ENCODE results near the gene ERFL. TPM values are rescaled to one million over a fixed set of nuclear protein-coding genes. Genes with fewer than 3 reads are reported as not detected.

The ERFL gene
- total and polyA plus RNA-seq, 2 of the 4 experiments (the other 2 are of a cell fraction), result not detected

GRCh38 chr19:41906271-41906670 is 22.0 kb downstream of the ERFL start:
- H2AFZ ChIP-seq (replicated peaks; ENCODE audit: low read length, poor library complexity), result no peak overlapping the region
- H4K20me1 ChIP-seq (ENCODE audit: insufficient read depth, low read length), result peaks cover 17% of the 10 kb centered on the region
- dilution Hi-C loops (cut with HindIII; ENCODE audit: low sequenced_read_pairs, unreplicated experiment), result no loop called here
- intact Hi-C loops (cut with micrococcal nuclease), result no loop called here
- H3K4me3 ChIP-seq (ENCODE audit: insufficient read depth, low read depth, low read length), result no peak overlapping the region
- DNase-seq (no peak), ATAC-seq (ENCODE audit: low read depth) (no peak)
- H3K56ac ChIP-seq (ENCODE audit: extremely low read depth, insufficient read depth, low read length), result no peak overlapping the region
- in situ Hi-C loops (cut with MboI; ENCODE audit: low sequenced_read_pairs), result no loop called here
- H2BK120ac ChIP-seq (ENCODE audit: low read depth, low read length), result no peak overlapping the region
- H4K91ac ChIP-seq (ENCODE audit: insufficient read depth, low read depth, low read length), result no peak overlapping the region
- ChIA-PET POLR2A (ENCODE audit: unreplicated experiment) (no interaction called here), CTCF (no interaction called here)
- WGBS, 2 experiments (ENCODE audit: extremely low coverage in 2 of 2, insufficient read length in 1 of 2), result 83% methylated on average over 1 of the region's 9 CpGs; no CpG with 5 or more reads in 1 of the 2 experiments
- H3K4ac ChIP-seq (ENCODE audit: low read depth, low read length), result no peak overlapping the region
- H3K27me3 ChIP-seq (ENCODE audit: control insufficient read depth, insufficient read depth, low read length), result peaks cover 9% of the 10 kb centered on the region; the same call in 1 of the 2 replicates
- H3K18ac ChIP-seq (ENCODE audit: low read depth, low read length), result no peak overlapping the region
- no peak overlapping the region for H3K14ac ChIP-seq (replicated peaks; ENCODE audit: low read depth, low read length)
- TF ChIP-seq BHLHE40 (IDR thresholded peaks at IDR 0.05; ENCODE audit: low read depth, low read length), result no peak
- TF ChIP-seq USF2 (IDR thresholded peaks at IDR 0.05; ENCODE audit: low read depth, low read length), result no peak
- no peak for TF ChIP-seq MXI1 (IDR thresholded peaks at IDR 0.05; ENCODE audit: borderline replicate concordance, low read depth, low read length)
- TF ChIP-seq POLR2A (IDR thresholded peaks at IDR 0.05; ENCODE audit: low read depth, low read length), result no peak
- no peak for TF ChIP-seq RCOR1 (IDR thresholded peaks at IDR 0.05; ENCODE audit: insufficient replicate concordance, low read length)
- no peak for TF ChIP-seq RAD21 (IDR thresholded peaks at IDR 0.05; ENCODE audit: low read length)
- no peak for TF ChIP-seq RFX5 (IDR thresholded peaks at IDR 0.05; ENCODE audit: low read depth, low read length)
- no peak for TF ChIP-seq ELK1 (IDR thresholded peaks at IDR 0.05; ENCODE audit: borderline replicate concordance, low read depth, low read length)
- TF ChIP-seq SMC3 (IDR thresholded peaks at IDR 0.05; ENCODE audit: low read depth, low read length), result no peak
- TF ChIP-seq MAFK (IDR thresholded peaks at IDR 0.05; ENCODE audit: low read depth, low read length), result no peak
- no peak for TF ChIP-seq NFE2L2 (IDR thresholded peaks at IDR 0.05; ENCODE audit: low read depth, low read length)
- TF ChIP-seq CEBPB (IDR thresholded peaks at IDR 0.05; ENCODE audit: low read depth, low read length), result no peak
- TF ChIP-seq MAZ (IDR thresholded peaks at IDR 0.05; ENCODE audit: borderline replicate concordance, low read depth, low read length), result no peak
- TF ChIP-seq CHD1 (IDR thresholded peaks at IDR 0.05; ENCODE audit: low read depth, low read length), result no peak
- TF ChIP-seq CTCF (conservative IDR thresholded peaks at IDR 0.05; ENCODE audit: low read depth, low read length), result no peak
- no peak for TF ChIP-seq FOS (IDR thresholded peaks at IDR 0.05; ENCODE audit: low read depth, low read length)
- peaks cover 55% of the 10 kb centered on the region for H3K36me3 ChIP-seq (ENCODE audit: control insufficient read depth, insufficient read depth, low read length)
- no peak overlapping the region for H3K9ac ChIP-seq (ENCODE audit: low read depth, low read length)
- H3K23ac ChIP-seq (ENCODE audit: low read depth, low read length), result no peak overlapping the region
- no peak overlapping the region for H3K27ac ChIP-seq (ENCODE audit: insufficient read depth, low read length)
- H3K4me2 ChIP-seq (ENCODE audit: low read depth, low read length), result no peak overlapping the region
- no peak overlapping the region for H4K5ac ChIP-seq (ENCODE audit: low read depth, low read length)
- H3K9me3 ChIP-seq (ENCODE audit: control insufficient read depth, insufficient read depth, low read length), result no peaks in the 10 kb centered on the region
- no TSS peak for BruUV-seq (replicated peaks)
- no peaks in the 10 kb centered on the region; the same call in 1 of the 2 replicates for H3K9me1 ChIP-seq (ENCODE audit: insufficient read depth, low read length)
- no peak overlapping the region for H2AK9ac ChIP-seq (replicated peaks; ENCODE audit: low read depth, low read length, poor library complexity)
- no peaks in the 10 kb centered on the region for H3K4me1 ChIP-seq (ENCODE audit: control insufficient read depth, insufficient read depth, low read length)
- H2BK15ac ChIP-seq (ENCODE audit: low read depth, low read length), result no peak overlapping the region
- H2BK20ac ChIP-seq (ENCODE audit: low read depth, low read length), result no peak overlapping the region
- H4K8ac ChIP-seq (ENCODE audit: low read depth in 2 of 2, low read length in 2 of 2), result no peak overlapping the region
- no peak overlapping the region for H2BK5ac ChIP-seq (ENCODE audit: low read depth, low read length, poor library complexity, severe bottlenecking)
- 0 out of 4 replicates have a peak, but pooled peaks cover 0 to 3% of the 10 kb centered on the region in 2 experiments for H3K79me1 ChIP-seq (ENCODE audit: low read depth in 1 of 2, low read length in 2 of 2)
- no peak overlapping the region for H2AK5ac ChIP-seq (ENCODE audit: low read depth, low read length)

All from IMR-90 (cell line).